Amniotic stem cell (primary cell): ENCODE results near the gene HEXA.

Source experiments
- DNase-seq: peaks from one replicate; lab custom pipeline; 2025; lab: John Stamatoyannopoulos, UW

HEXA gene

GRCh38 chr15:72319360-72319984 is 56.3 kb downstream of the HEXA start:
- DNase-seq, result no peak

GRCh38 chr15:72318408-72318942 is 57.3 kb downstream of the HEXA start:
- no peak for DNase-seq

GRCh38 chr15:72315706-72316370 is 60.0 kb downstream of the HEXA start:
- no peak for DNase-seq

- no peak for DNase-seq
Observed at GRCh38 chr15:72313881-72314280, 61.9 kb downstream of the HEXA start.

- no peak for DNase-seq
Observed at GRCh38 chr15:72313448-72313840, 62.4 kb downstream of the HEXA start.

- DNase-seq, result peak; percentile 24
Observed at GRCh38 chr15:72312605-72313447, 63.0 kb downstream of the HEXA start.

- no peak for DNase-seq
Observed at GRCh38 chr15:72307026-72307425, 68.8 kb downstream of the HEXA start.

- DNase-seq, result no peak
Observed at GRCh38 chr15:72306211-72306785, 69.5 kb downstream of the HEXA start.

- DNase-seq, result no peak
Observed at GRCh38 chr15:72304596-72304995, 71.2 kb downstream of the HEXA start.

- DNase-seq, result no peak
Observed at GRCh38 chr15:72302955-72303354, 72.9 kb downstream of the HEXA start.
